Ishikawa (cell line): ENCODE results near the gene IL4R.

Source experiments
- CEBPB ChIP-seq: IDR thresholded peaks from 2 replicates; pipeline ENCODE4 v1.6.1; 2012
- CREB1 ChIP-seq: IDR thresholded peaks from 2 replicates; pipeline ENCODE4 v1.6.1; 2012; ENCODE audit warnings: low read depth
- EGR1 ChIP-seq: IDR thresholded peaks from 2 replicates; pipeline ENCODE4 v1.6.1; 2012
- EP300 ChIP-seq: IDR thresholded peaks from 2 replicates; pipeline ENCODE4 v1.6.1; 2012; ENCODE audit warnings: borderline replicate concordance
- FOXM1 ChIP-seq: IDR thresholded peaks from 2 replicates; pipeline ENCODE4 v1.6.1; 2012; ENCODE audit warnings: low read depth, borderline replicate concordance
- NFIC ChIP-seq: IDR thresholded peaks from 2 replicates; pipeline ENCODE4 v1.6.1; 2012
- RAD21 ChIP-seq: IDR thresholded peaks from 2 replicates; pipeline ENCODE4 v1.6.1; 2012; ENCODE audit warnings: low read depth
- TAF1 ChIP-seq: IDR thresholded peaks from 2 replicates; pipeline ENCODE4 v1.6.1; 2012; ENCODE audit warnings: low read depth, mild to moderate bottlenecking
- TCF12 ChIP-seq: IDR thresholded peaks from 2 replicates; pipeline ENCODE4 v1.6.1; 2012; ENCODE audit warnings: low read depth
- TEAD4 ChIP-seq: IDR thresholded peaks from 2 replicates; pipeline ENCODE4 v1.6.1; 2012
- YY1 ChIP-seq: IDR thresholded peaks from 2 replicates; pipeline ENCODE4 v1.6.1; 2012; ENCODE audit warnings: low read depth
- ZBTB7A ChIP-seq: IDR thresholded peaks from 2 replicates; pipeline ENCODE4 v1.6.1; 2012; ENCODE audit warnings: low read depth
- TF ChIP-seq, protein P1 (sequence below): IDR thresholded peaks from 2 replicates; pipeline ENCODE4 v1.6.1; 2012
- TF ChIP-seq, protein P2 (sequence below): IDR thresholded peaks from 2 replicates; pipeline ENCODE4 v1.6.1; 2012; ENCODE audit warnings: low read depth, mild to moderate bottlenecking
- TF ChIP-seq, protein P3 (sequence below): IDR thresholded peaks from 2 replicates; pipeline ENCODE4 v1.6.1; 2012

Gene IL4R

DNA sequence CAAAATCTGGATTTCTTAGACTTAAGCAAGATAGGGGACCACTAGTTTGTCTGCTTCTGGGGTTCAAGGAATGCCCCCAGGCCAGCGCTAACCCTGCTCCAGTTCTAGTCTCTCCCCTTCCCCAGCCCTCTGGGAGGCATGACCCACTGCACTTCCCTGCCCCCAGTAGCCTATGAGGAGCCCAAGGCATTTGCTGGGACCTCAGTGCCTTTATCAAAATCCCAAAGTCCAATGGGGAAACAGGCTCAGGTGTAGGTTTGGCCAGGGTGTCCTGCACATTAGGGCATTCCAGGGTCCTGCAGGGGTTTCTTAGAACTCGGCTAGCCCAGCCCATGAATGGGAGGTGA, 1.2 kb downstream of the IL4R start:
- TF ChIP-seq ZBTB7A = no peak
- no peak for TF ChIP-seq RAD21

DNA sequence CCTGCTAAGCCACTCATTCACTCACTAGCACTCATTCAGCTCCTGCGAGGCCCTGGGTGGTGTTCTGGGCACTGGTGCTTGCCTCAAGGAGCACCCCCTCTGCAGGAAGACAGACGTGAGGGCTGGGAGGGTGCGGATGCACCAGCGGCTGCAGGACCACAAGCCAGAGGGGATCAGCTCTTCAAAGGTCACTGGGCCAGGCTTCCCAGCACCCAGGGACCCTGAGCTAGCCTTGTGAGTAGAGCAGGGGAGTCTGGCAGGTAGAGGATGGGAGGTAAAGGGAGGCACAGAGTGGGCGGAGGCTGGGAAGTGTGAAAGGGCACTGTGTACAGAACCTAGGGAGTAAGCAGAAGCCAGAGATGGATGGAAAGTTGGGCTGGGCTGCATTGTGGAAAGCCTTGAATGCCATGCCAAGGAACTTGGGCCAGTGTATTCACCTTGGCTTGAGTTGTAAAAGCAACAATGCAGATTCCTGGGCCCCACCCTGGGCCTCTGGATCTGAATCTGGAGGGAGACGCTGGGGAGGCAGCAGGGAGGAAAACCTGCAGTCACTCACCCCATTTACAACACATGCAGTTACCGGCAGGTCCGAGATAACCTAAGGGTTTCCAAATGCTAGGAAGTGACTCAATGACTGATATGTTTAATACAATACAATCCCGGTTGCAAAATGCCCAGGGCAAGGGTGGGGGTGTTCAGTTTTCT, 1.7 kb downstream of the IL4R start:
- TF ChIP-seq TEAD4 = no peak
- TF ChIP-seq, protein P1, sequence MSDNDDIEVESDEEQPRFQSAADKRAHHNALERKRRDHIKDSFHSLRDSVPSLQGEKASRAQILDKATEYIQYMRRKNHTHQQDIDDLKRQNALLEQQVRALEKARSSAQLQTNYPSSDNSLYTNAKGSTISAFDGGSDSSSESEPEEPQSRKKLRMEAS = no peak
- no peak for TF ChIP-seq YY1
- TF ChIP-seq TAF1 = no peak
- TF ChIP-seq, protein P2, sequence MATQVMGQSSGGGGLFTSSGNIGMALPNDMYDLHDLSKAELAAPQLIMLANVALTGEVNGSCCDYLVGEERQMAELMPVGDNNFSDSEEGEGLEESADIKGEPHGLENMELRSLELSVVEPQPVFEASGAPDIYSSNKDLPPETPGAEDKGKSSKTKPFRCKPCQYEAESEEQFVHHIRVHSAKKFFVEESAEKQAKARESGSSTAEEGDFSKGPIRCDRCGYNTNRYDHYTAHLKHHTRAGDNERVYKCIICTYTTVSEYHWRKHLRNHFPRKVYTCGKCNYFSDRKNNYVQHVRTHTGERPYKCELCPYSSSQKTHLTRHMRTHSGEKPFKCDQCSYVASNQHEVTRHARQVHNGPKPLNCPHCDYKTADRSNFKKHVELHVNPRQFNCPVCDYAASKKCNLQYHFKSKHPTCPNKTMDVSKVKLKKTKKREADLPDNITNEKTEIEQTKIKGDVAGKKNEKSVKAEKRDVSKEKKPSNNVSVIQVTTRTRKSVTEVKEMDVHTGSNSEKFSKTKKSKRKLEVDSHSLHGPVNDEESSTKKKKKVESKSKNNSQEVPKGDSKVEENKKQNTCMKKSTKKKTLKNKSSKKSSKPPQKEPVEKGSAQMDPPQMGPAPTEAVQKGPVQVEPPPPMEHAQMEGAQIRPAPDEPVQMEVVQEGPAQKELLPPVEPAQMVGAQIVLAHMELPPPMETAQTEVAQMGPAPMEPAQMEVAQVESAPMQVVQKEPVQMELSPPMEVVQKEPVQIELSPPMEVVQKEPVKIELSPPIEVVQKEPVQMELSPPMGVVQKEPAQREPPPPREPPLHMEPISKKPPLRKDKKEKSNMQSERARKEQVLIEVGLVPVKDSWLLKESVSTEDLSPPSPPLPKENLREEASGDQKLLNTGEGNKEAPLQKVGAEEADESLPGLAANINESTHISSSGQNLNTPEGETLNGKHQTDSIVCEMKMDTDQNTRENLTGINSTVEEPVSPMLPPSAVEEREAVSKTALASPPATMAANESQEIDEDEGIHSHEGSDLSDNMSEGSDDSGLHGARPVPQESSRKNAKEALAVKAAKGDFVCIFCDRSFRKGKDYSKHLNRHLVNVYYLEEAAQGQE = no peak
- TF ChIP-seq ZBTB7A = no peak
- no peak for TF ChIP-seq EGR1
- no peak for TF ChIP-seq FOXM1
- TF ChIP-seq, protein P3, sequence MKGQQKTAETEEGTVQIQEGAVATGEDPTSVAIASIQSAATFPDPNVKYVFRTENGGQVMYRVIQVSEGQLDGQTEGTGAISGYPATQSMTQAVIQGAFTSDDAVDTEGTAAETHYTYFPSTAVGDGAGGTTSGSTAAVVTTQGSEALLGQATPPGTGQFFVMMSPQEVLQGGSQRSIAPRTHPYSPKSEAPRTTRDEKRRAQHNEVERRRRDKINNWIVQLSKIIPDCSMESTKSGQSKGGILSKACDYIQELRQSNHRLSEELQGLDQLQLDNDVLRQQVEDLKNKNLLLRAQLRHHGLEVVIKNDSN = no peak
- no peak for TF ChIP-seq NFIC
- no peak for TF ChIP-seq CEBPB
- TF ChIP-seq EP300 = no peak

DNA sequence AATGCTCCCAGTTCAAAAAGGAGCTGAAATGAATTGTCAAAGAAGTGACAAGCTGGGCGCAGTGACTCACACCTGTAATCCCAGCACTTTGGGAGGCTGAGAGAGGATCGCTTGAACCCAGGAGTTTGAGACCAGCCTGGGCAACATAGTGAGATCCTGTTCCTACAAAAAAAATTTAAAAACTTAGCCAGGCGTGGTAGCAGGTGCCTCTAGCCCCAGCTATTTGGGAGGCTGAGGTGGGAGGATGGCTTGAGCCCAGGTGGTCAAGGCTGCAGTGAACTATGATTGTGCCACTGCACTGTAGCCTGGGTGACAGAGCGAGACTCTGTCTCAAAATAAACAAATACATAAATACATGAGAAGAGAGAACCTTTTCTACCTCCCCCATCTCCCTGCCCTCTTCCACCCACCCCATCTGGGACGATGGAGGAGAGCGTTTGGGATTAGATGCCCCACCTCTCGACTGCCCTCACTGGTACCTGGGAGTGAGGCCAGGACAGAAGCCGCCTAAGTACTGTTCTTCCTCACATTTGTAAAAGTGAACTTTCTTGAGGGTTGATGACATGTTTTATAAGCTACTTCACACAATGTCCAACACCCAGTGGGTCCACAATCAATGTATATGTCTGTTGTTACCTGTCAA, 2.4 kb downstream of the IL4R start:
- no peak for TF ChIP-seq CEBPB
- TF ChIP-seq TAF1 = no peak
- no peak for TF ChIP-seq TCF12
- TF ChIP-seq, protein P2 = no peak
- TF ChIP-seq, protein P1 = no peak
- TF ChIP-seq EP300 = no peak
- TF ChIP-seq EGR1 = no peak
- TF ChIP-seq, protein P3 = no peak
- no peak for TF ChIP-seq CREB1
- no peak for TF ChIP-seq FOXM1
- TF ChIP-seq RAD21 = no peak
- TF ChIP-seq TEAD4 = no peak
- no peak for TF ChIP-seq NFIC
- TF ChIP-seq YY1 = no peak
- TF ChIP-seq ZBTB7A = no peak

DNA sequence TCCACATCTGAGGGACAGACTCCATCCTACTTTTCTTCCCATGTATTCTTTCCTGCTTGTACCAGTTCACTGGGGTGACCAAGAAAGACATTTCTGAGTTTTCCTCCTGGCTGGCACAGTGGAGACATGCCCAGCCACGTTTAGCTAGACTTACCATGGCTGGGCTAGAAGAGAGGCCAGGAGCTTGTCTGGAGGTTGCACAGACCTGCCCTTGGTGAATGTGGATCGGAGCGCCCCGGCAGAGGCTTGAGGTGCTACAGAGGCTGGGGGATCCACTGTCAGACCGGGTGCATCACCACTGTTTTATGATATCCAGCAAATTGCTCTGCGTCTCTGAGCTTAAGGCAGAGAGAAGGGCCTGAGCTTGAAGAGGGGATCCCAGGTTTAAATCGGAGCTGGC, 3.5 kb downstream of the IL4R start:
- TF ChIP-seq EP300 = no peak
- no peak for TF ChIP-seq CREB1
- TF ChIP-seq, protein P2 = no peak
- TF ChIP-seq TEAD4 = no peak
- TF ChIP-seq TCF12 = no peak
- no peak for TF ChIP-seq EGR1
- TF ChIP-seq, protein P3 = no peak
- TF ChIP-seq ZBTB7A = no peak
- TF ChIP-seq, protein P1 = no peak
